Muscle layer of duodenum (tissue), 2 donors: ENCODE data around the gene CHMP6.
A peak's percentile ranks its signal among the peaks of the same experiment; 100 is the strongest.

ENCODE experiments used
- H3K27ac ChIP-seq: one replicate; pipeline ENCODE4 v1.7.0; 2013; ENCODE audit warnings: mild to moderate bottlenecking, low read length
- H3K27me3 ChIP-seq: one replicate; pipeline ENCODE4 v1.7.0; 2013; ENCODE audit warnings: low read depth, mild to moderate bottlenecking, control low read depth, low read length
- H3K36me3 ChIP-seq, 2 donors: one replicate each; pipeline ENCODE4 v1.7.0; 2013; ENCODE audit warnings: low read length in 2 of 2, control low read depth in 1 of 2, mild to moderate bottlenecking in 1 of 2; ENCODE audit not compliant: insufficient read depth in 2 of 2, control insufficient read depth in 1 of 2
- H3K4me1 ChIP-seq, 2 donors: one replicate each; pipeline ENCODE4 v1.7.0; 2013; ENCODE audit warnings: low read length in 2 of 2, mild to moderate bottlenecking in 2 of 2, control low read depth in 1 of 2, moderate library complexity in 1 of 2; ENCODE audit not compliant: insufficient read depth in 2 of 2, control insufficient read depth in 1 of 2
- H3K4me3 ChIP-seq, 2 donors: one replicate each; pipeline ENCODE4 v1.7.0; 2013; ENCODE audit warnings: low read length in 2 of 2, low read depth in 1 of 2, mild to moderate bottlenecking in 1 of 2
- H3K9me3 ChIP-seq, 2 donors: one replicate each; pipeline ENCODE4 v1.7.0; 2013; ENCODE audit warnings: low read length in 2 of 2, control low read depth in 1 of 2, mild to moderate bottlenecking in 1 of 2; ENCODE audit not compliant: control insufficient read depth in 1 of 2
- donor health status: healthy.

The CHMP6 gene

GRCh38 chr17:81030741-81031565 is 39.3 kb downstream of the CHMP6 start:
- Histone ChIP-seq H3K4me1 (peaks cover 7 to 48% of the 10 kb centered on the region in 2 donors), H3K27ac (no peak overlapping the region), H3K9me3 (no peaks in the 10 kb centered on the region), H3K4me3 (peak overlapping the region in 1 of 2 donors; percentile 2), H3K36me3 (peaks cover 0 to 8% of the 10 kb centered on the region in 2 donors), H3K27me3 (peaks cover 9% of the 10 kb centered on the region)

DNA sequence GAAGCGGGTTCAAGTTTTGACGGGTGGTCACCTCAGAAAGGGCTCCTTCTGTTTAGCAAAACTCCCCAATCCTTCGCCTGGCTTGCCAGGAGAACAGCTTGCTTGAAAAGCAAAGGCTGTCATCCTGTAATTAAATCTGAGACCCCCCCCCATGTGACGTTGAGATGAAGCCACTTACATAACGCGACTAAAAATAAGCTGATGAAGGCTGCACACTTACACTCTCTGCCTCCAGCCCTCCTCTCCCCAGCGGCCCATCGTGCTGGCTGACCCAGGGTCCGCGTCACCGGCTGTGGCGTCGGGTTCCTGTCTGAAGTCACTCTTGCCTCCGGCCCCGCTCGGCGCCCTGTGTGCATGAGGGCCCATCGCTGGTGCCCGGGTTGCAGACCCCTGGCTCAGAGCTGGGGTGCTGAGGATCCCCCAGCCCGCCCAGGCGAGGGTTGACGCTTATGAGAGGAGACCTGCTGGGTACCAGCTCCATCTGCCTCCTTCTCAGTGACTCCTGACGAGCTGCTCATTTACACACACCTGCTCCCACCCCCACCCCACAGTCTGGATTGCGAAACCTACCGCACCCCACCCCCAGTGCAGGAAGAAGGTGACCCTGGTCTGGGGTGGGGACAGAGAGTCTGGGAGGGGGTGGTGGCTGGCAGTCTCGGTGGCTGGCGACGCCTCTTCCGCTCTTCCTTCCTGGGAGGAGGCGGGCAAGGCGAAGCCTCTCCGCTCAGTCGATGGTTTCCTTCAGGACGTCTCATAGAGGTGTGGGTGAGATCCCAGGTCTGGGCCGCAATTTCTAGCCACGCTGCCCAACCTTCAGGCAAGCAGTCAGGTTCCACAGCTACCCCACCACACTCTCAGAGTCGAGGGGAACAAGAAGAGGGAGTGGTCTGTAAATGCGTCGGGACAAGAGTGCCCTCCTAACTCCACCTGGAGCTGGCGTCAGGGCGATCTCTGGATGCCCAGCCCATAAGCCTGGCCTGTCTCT is 40.2 kb downstream of the CHMP6 start:
- H3K27me3 ChIP-seq: peaks cover 6% of the 10 kb centered on the region
- peaks cover 7 to 47% of the 10 kb centered on the region in 2 donors for H3K4me1 ChIP-seq
- peak overlapping the region in 1 of 2 donors; percentile 2 for H3K4me3 ChIP-seq
- H3K27ac ChIP-seq: no peak overlapping the region
- no peaks in the 10 kb centered on the region for H3K9me3 ChIP-seq
- H3K36me3 ChIP-seq: peaks cover 0 to 8% of the 10 kb centered on the region in 2 donors

DNA sequence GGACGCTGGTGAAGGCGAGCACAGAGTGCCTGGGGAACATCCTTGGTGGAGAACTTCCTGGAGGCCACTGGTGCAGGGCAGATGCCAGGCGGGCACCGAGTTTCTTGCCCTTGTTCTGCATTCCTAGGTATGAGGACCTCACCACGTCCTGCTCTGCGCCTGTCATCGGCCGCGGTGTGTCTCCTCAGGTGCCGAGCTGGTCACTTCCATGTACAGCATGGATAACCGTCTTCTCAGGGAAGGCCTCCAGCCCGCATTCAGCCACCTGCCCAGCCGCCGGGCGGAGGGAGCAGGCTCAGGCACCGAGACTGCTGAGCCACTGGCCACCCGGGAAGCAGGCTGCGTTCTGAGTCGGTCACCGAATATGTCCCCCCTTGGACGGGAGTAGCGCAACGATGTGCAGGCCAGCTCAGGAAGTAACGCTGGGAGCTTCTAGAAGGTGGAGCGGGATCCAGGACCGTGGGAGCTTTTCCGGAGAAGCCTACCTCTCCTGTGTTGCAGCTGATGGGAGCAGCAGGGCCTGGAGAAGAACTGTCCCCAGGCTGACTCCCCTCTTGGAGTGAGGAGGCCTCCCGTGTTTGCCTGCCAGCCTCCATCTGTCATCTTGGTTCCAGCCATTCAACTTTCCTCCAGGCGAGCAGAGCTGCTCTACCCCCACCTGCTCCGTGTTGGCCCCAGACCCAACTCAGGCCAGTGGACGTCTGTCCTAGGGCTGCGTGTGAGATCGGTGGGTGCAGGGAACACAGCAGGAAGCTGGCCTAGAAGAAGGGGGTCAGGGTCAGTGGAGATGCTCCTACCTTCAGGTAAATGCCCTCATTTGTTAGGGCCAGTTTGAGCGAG is 41.2 kb downstream of the CHMP6 start:
- peaks cover 14 to 47% of the 10 kb centered on the region in 2 donors for H3K4me1 ChIP-seq
- no peaks in the 10 kb centered on the region for H3K9me3 ChIP-seq
- H3K27me3 ChIP-seq: peaks cover 6% of the 10 kb centered on the region
- no peak overlapping the region for H3K27ac ChIP-seq
- H3K4me3 ChIP-seq: no peak overlapping the region
- H3K36me3 ChIP-seq: peaks cover 0 to 8% of the 10 kb centered on the region in 2 donors

DNA sequence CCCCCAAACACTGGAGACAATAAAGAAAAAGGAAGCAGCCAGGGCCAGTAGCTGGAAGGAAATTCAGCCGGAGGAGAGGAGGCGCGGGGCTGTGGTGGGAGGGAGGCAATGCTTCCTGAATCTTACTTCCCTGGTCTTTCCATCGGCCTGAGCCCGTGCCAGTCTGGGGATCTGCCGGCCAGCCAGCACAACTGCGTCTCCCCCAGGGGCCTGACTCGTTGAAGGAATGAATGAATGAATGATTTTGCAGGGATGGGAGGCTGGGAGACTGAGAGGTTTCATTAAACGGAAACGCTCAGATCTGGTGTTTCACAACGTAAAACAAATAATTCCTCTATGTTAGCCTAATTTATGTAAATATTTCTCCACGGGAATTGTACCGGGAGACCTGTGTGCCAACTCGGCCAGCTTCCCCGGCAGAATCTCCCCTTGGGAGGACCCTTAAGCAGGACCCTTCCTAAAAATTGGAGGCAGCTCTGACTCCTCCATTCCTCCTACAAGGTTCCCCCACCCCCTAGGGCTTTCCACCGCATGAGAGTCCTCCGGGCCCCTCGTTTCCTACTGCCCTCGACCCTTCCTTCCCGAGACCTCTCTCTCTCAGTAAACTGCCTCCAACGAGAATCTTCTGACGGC is 42.0 kb downstream of the CHMP6 start:
- no peaks in the 10 kb centered on the region for H3K27me3 ChIP-seq
- peaks cover 0 to 8% of the 10 kb centered on the region in 2 donors for H3K36me3 ChIP-seq
- peak overlapping the region; percentile 66 to 70 for H3K4me3 ChIP-seq
- no peak overlapping the region for H3K27ac ChIP-seq
- no peaks in the 10 kb centered on the region for H3K9me3 ChIP-seq
- H3K4me1 ChIP-seq: peaks cover 14 to 49% of the 10 kb centered on the region in 2 donors

GRCh38 chr17:81034168-81034777 is 42.6 kb downstream of the CHMP6 start:
- Histone ChIP-seq H3K27ac (no peak overlapping the region), H3K9me3 (no peaks in the 10 kb centered on the region), H3K36me3 (peaks cover 0 to 8% of the 10 kb centered on the region in 2 donors), H3K4me1 (peaks cover 14 to 55% of the 10 kb centered on the region in 2 donors), H3K27me3 (no peaks in the 10 kb centered on the region), H3K4me3 (peak overlapping the region; percentile 66 to 70)

DNA sequence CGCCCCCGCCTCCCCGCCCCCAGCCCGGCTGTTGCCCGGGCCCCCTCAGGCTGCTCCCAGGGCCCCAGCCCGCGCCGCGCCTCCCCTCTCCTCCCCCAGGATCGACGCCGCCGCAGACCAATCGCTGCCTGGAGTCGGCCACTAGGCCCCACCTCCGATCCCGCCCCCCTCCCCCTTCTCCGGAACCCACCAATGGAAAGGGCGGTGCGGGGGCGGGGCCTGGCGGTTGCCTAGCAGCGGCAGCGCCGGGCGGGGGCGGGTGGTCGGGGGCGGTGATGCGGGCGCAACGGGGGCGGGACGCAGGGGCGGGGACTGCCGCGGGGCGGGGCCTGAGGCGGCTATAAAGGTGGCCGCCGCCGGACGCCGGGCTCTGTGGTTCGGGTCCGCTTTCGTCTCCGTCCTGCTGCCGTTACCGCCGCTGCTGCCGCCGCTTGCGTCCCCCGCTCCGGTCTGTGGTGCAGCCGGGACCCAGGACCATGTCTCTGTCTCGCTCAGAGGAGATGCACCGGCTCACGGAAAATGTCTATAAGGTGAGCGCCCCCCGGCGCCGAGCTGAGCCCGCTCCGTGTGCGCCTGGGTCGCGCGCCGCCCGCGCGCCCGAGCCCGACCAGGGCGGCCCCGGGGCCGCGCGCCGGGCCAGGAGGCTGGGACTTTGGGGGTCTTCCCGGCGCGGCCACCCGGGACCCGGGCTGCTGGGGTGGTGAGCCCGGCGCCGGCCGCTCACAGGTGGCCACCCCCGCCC is 43.3 kb downstream of the CHMP6 start, which contains the start of gene BAIAP2:
TSS of gene BAIAP2 (plus strand) at position 373 of the 742 bp plus-strand sequence. CDS start at position 477, 104 bp downstream.
- Histone ChIP-seq H3K4me3 (peak within 1 kb of the TSS; percentile 66 to 77), H3K9me3 (no peaks in the 10 kb centered on the region), H3K27ac (peak within 1 kb of the TSS; percentile 27), H3K36me3 (peaks cover 0 to 8% of the 10 kb centered on the region in 2 donors), H3K27me3 (no peaks in the 10 kb centered on the region), H3K4me1 (peaks cover 14 to 62% of the 10 kb centered on the region in 2 donors)

DNA sequence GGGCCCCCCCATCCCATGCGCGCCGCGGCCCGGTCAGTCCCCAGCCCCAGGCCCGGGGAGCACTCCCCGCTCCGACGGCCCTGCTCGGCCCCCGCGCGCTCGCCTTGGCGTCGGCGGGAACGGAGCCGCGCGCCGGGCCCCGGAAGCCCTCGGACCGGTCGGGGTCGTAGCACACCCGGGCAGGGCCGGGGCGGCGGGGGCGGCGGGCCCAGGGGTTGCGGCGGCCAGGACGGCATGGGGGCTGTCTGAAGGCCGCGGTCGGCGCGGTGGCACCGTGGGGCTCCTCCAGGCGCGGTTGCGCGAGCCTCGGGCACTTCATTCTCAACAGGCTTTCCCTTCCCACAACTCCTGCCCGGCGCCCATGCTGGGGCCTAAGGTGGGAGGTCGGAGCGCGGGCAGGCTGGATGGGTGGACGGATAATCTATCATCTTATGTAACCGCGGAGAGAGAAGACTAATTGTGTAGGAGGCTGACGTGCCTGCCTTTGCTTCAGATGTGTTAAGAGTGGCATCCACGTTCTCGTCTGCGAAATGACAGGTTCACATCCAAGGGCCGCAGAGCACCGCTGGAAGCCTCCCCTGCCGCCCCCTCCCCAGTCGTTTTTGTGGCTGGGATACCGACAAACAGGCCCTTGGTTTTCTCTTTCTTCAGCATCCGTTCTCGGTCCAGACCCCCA is 44.0 kb downstream of the CHMP6 start:
- Histone ChIP-seq H3K4me1 (peaks cover 14 to 69% of the 10 kb centered on the region in 2 donors), H3K27ac (peak overlapping the region; percentile 27), H3K4me3 (peak overlapping the region; percentile 60 to 77), H3K27me3 (no peaks in the 10 kb centered on the region), H3K9me3 (no peaks in the 10 kb centered on the region), H3K36me3 (peaks cover 0 to 8% of the 10 kb centered on the region in 2 donors)

DNA sequence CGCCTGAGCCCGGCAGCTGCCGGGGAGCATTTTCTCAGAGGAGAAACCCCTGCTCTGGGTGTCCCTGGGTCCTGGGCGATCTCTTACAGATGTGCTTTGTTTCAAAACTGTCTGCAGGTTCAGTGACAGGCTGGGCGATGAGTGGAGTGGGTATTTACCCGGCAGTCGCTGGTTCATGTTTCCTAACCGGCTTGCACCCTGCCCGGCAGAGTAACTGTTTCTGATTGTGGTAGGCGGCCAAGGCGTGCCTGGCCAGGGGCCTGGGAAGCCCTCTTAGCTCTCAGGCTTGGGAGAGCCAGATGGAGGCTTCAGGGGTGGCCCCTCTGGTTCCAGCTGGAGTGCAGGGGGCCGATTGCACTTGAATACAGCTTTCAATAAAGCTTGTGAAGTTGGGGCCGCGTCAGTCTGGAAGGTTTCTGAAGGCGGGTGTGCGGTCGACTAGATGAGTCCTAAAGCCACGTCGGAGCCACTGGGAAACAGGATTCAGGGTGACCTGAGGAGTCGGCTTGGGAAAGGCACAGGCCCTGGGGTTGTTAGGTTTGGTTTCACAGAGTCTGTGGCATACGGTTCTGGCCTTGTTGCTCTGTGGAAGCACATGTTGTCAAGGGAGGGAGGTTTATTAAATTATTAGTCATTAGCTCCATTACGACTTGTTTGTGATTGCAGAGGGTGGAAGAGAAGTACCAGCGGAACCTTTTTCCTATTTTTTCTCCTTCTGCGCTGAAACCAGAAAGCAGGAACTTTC is 44.7 kb downstream of the CHMP6 start:
- Histone ChIP-seq H3K36me3 (peaks cover 0 to 8% of the 10 kb centered on the region in 2 donors), H3K9me3 (no peaks in the 10 kb centered on the region), H3K4me1 (peaks cover 14 to 75% of the 10 kb centered on the region in 2 donors), H3K4me3 (peak overlapping the region; percentile 60 to 77), H3K27me3 (no peaks in the 10 kb centered on the region), H3K27ac (peak overlapping the region; percentile 27)
